ENCODE measurements around the gene PCDH9.

DNA sequence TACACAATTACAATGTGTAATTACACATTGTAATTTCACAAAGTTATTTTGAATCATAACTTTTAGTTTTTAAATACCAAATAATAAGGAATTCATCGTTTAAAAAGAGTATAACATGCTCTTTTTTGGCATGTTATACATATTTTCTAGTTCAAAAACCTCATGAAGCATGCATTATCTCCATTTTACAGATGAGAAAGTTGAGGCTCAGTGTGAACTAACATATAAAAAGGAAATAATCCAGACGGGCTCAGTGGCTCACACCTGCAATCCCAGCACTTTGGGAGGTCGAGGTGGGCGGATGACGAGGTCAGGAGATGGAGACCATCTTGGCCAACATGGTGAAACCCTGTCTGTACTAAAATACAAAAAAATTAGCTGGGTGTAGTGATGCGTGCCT, 107.9 kb downstream of the PCDH9 start:
- TF ChIP-seq, protein P1, sequence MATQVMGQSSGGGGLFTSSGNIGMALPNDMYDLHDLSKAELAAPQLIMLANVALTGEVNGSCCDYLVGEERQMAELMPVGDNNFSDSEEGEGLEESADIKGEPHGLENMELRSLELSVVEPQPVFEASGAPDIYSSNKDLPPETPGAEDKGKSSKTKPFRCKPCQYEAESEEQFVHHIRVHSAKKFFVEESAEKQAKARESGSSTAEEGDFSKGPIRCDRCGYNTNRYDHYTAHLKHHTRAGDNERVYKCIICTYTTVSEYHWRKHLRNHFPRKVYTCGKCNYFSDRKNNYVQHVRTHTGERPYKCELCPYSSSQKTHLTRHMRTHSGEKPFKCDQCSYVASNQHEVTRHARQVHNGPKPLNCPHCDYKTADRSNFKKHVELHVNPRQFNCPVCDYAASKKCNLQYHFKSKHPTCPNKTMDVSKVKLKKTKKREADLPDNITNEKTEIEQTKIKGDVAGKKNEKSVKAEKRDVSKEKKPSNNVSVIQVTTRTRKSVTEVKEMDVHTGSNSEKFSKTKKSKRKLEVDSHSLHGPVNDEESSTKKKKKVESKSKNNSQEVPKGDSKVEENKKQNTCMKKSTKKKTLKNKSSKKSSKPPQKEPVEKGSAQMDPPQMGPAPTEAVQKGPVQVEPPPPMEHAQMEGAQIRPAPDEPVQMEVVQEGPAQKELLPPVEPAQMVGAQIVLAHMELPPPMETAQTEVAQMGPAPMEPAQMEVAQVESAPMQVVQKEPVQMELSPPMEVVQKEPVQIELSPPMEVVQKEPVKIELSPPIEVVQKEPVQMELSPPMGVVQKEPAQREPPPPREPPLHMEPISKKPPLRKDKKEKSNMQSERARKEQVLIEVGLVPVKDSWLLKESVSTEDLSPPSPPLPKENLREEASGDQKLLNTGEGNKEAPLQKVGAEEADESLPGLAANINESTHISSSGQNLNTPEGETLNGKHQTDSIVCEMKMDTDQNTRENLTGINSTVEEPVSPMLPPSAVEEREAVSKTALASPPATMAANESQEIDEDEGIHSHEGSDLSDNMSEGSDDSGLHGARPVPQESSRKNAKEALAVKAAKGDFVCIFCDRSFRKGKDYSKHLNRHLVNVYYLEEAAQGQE (IDR thresholded peaks at IDR 0.05; ENCODE audit: insufficient read depth in 1 of 2, low read depth in 2 of 2, low read length in 2 of 2), result no peak
- TF ChIP-seq FOXP2 (optimal IDR thresholded peaks at IDR 0.05; ENCODE audit: borderline replicate concordance, extremely low read depth, extremely low read length, insufficient read depth) (no peak), TAF1 (IDR thresholded peaks at IDR 0.05; ENCODE audit: borderline replicate concordance, insufficient read depth, low read length) (no peak), POLR2AphosphoS5 (IDR thresholded peaks at IDR 0.05; ENCODE audit: low read depth, low read length) (no peak)
